ENCODE measurements around the gene MAST1.

Gene MAST1

DNA sequence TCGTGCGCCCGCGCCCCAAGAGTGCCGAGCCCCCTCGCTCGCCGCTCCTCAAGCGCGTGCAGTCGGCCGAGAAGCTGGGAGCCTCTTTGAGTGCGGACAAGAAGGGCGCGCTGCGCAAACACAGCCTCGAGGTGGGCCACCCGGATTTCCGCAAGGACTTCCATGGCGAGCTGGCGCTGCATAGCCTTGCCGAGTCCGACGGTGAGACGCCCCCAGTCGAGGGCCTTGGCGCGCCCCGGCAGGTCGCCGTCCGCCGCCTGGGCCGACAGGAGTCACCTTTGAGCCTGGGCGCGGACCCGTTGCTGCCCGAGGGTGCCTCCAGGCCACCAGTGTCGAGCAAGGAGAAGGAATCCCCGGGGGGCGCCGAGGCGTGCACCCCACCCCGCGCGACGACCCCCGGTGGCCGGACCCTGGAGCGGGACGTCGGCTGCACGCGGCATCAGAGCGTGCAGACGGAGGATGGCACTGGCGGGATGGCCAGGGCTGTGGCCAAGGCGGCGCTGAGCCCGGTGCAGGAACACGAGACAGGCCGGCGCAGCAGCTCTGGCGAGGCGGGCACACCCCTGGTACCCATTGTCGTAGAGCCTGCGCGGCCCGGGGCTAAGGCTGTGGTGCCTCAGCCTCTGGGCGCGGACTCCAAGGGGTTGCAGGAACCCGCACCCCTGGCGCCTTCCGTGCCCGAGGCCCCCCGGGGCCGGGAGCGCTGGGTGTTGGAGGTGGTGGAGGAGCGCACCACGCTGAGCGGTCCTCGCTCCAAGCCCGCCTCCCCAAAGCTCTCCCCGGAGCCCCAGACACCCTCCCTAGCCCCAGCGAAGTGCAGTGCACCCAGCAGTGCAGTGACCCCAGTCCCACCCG, 35.8 kb downstream of the MAST1 start:
- DNase-seq (ENCODE audit: low read depth in 2 of 2): no peak
- TF ChIP-seq, protein P1, sequence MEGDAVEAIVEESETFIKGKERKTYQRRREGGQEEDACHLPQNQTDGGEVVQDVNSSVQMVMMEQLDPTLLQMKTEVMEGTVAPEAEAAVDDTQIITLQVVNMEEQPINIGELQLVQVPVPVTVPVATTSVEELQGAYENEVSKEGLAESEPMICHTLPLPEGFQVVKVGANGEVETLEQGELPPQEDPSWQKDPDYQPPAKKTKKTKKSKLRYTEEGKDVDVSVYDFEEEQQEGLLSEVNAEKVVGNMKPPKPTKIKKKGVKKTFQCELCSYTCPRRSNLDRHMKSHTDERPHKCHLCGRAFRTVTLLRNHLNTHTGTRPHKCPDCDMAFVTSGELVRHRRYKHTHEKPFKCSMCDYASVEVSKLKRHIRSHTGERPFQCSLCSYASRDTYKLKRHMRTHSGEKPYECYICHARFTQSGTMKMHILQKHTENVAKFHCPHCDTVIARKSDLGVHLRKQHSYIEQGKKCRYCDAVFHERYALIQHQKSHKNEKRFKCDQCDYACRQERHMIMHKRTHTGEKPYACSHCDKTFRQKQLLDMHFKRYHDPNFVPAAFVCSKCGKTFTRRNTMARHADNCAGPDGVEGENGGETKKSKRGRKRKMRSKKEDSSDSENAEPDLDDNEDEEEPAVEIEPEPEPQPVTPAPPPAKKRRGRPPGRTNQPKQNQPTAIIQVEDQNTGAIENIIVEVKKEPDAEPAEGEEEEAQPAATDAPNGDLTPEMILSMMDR (IDR thresholded peaks at IDR 0.05; ENCODE audit: low read depth, low read length): no peak
- H3K4me3 ChIP-seq (replicated peaks in 1 of 2; ENCODE audit: low read depth in 2 of 2, low read length in 2 of 2): no peak overlapping the region

DNA sequence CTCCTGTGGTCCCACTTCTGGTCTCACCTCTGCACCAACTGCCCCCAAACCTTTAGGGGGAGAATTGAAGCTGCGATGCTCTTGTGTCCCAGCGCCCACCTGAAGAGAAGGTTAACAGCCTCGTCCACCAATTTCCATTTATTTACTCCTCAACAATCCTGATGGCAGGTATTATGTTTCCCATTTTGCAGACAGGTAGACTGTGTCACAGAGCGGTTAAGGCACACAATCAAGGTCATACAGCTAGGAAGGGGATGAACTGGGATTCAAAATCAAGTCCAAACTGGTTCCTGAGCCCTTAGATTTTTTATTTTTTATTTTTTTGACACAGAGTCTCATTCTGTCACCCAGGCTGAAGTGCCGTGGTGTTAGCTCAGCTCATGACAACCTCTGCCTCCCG, 36.8 kb downstream of the MAST1 start:
- TF ChIP-seq, protein P1 (IDR thresholded peaks at IDR 0.05; ENCODE audit: low read depth, low read length): no peak
- DNase-seq (ENCODE audit: low read depth in 2 of 2): no peak
- H3K4me3 ChIP-seq (replicated peaks in 1 of 2; ENCODE audit: low read depth in 2 of 2, low read length in 2 of 2): no peak overlapping the region

DNA sequence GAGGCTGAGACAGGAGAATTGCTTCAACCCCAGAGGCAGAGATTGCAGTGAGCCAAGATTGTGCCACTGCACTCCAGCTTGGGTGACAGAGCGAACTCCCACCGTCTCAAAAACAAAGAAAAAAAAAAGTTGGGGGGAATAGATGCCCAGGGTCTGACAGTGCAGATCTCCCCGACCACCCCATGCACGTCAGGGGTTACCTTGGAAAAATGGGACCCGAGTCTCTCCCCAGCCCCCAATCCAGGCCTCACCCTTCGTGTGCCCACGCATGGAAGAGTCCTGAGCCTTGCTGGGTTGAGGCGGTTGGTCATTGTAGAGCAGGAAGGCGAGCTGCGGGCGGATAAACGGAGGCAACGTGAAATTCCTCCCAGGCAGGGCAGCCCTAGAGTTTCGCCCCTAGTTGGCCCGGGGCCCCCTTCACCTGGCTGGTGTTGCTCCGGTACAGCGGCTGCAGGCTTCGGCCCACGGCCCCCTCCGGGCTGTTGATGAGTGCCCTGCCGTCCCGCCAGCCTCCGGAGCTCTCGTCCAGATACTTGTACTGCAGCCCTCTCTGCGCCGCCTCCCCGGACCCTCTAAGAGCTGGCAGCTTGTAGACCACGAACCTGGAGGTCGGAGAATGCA, 42.3 kb downstream of the MAST1 start:
- peak; percentile 21 to 38 for DNase-seq (ENCODE audit: low read depth in 2 of 2)
- TF ChIP-seq, protein P1 (IDR thresholded peaks at IDR 0.05; ENCODE audit: low read depth, low read length): no peak
- peak overlapping the region; percentile 77 to 89 for H3K4me3 ChIP-seq (replicated peaks in 1 of 2; ENCODE audit: low read depth in 2 of 2, low read length in 2 of 2)

DNA sequence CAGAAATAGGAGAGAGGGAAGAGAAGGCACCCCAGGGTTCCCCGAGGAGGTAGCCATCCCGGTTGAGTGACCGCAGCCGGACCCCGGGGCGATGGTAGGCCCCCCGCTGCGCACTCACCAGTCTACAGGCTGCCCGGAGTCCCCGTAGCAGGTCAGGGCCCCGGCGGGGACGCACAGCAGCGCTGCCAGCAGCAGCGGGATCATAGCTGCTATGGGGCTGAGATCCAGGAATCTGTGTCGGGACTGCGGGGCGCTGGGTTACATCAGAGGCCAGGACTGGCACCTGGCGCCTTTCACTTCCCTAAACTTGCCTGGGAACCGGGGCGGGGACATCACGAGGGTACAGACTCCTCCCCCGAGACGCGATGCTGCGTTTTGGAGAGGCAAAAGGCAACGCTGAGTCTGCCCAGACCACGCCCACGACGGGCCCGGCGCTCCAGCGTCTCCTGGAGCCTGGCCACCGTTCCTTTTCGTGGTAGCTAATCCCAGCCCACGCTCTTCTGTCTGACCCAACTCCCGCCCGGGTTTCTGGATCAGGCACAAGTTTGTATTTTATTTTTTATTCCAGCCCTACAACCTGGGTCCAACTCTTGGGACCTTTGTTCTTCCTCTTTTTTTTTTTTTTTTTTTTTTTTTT, 43.0 kb downstream of the MAST1 start, which contains the start of gene DNASE2:
TSS of gene DNASE2 (minus strand) at position 278 of the 637 bp plus-strand sequence. CDS start at position 204, 74 bp downstream.
- peak; percentile 93 to 96 for DNase-seq (ENCODE audit: low read depth in 2 of 2)
- TF ChIP-seq, protein P1 (IDR thresholded peaks at IDR 0.05; ENCODE audit: low read depth, low read length): no peak
- H3K4me3 ChIP-seq (replicated peaks in 1 of 2; ENCODE audit: low read depth in 2 of 2, low read length in 2 of 2): peak within 1 kb of the TSS; percentile 77 to 89

DNA sequence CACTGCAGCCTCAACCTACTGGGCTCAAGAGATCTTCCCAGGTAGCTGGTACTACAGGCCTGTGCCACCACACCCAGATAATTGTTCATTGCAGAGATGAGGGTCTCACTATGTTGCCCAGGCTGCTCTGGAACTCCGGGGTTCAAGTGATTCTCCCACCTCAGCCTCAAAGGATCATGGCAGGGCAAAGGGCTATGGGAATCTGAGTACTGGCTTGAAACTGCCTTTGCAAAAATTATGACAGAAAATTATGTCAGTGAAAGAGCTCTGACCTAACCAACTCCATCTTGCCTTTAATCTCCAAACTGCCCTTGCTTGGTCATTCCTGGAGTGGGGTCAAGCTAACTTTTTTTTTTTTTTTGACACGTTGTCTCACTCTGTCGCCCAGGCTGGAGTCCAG, 44.3 kb downstream of the MAST1 start:
- TF ChIP-seq, protein P1 (IDR thresholded peaks at IDR 0.05; ENCODE audit: low read depth, low read length): no peak
- no peak overlapping the region for H3K4me3 ChIP-seq (replicated peaks in 1 of 2; ENCODE audit: low read depth in 2 of 2, low read length in 2 of 2)
- no peak for DNase-seq (ENCODE audit: low read depth in 2 of 2)

DNA sequence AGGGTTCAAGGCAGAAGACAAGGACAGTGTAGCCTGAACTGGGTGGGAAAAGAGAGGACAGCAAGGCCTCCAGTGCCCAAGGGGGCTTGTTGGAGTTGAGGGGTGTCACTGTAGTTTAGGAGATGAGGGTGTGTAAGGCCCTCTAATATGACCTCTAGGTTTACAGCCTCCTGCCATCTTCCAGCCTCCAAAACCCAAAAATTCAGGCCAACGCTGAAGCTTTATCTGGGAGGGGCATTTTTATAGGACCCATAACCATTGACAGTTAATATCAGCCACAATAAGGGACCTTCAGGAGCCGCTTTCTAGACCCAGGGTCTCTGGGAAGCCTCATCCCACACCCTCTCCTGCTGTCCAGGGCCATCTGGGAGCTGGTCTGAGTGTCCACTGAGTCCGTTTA, 45.9 kb downstream of the MAST1 start:
- no peak overlapping the region for H3K4me3 ChIP-seq (replicated peaks in 1 of 2; ENCODE audit: low read depth in 2 of 2, low read length in 2 of 2)
- TF ChIP-seq, protein P1 (IDR thresholded peaks at IDR 0.05; ENCODE audit: low read depth, low read length): no peak
- no peak for DNase-seq (ENCODE audit: low read depth in 2 of 2)
